ENCODE measurements around the gene CNPY2.

- TF ChIP-seq POLR2A (IDR thresholded peaks at IDR 0.05; ENCODE audit: low read length) (0 out of 2 replicates have a peak, but pooled peaks have one; percentile 18), CTCF (IDR thresholded peaks at IDR 0.05) (no peak; the same call in 2 of the 3 replicates), RFX5 (IDR thresholded peaks at IDR 0.05) (no peak), REST (IDR thresholded peaks at IDR 0.05) (no peak; the same call in 1 of the 2 replicates), ESRRA (IDR thresholded peaks at IDR 0.05; ENCODE audit: borderline replicate concordance, low read length) (no peak), PHF8 (IDR thresholded peaks at IDR 0.05; ENCODE audit: borderline replicate concordance, low read depth) (no peak), RNF2 (IDR thresholded peaks at IDR 0.05; ENCODE audit: borderline replicate concordance, low read depth) (no peak), CBX8 (IDR thresholded peaks at IDR 0.05) (no peak), PBX3 (IDR thresholded peaks at IDR 0.05) (no peak), NPAS2 (CRISPR knock-in tag; IDR thresholded peaks at IDR 0.05; ENCODE audit: borderline replicate concordance) (no peak), RAD21 (conservative IDR thresholded peaks at IDR 0.05 in 1 of 2, IDR thresholded peaks at IDR 0.05 in 1 of 2) (no peak)
These were observed 18.7 kb upstream of the CNPY2 start for GRCh38 chr12:56334490-56334793.

All from A549 (cell line).